Panc1 (cell line): ENCODE results near the gene STRN3.

ENCODE experiments used
- CTCF ChIP-seq: fragments of 450-650 bp; IDR thresholded peaks from 2 replicates; pipeline ENCODE4 v1.5.1; 2017; ENCODE audit warnings: mild to moderate bottlenecking
- POLR2AphosphoS5 ChIP-seq: IDR thresholded peaks from 2 replicates; pipeline ENCODE4 v1.6.1; 2012; ENCODE audit warnings: mild to moderate bottlenecking, low read depth, low read length, moderate library complexity

- no peak for TF ChIP-seq POLR2AphosphoS5
- TF ChIP-seq CTCF = no peak
These were observed 176.2 kb downstream of the STRN3 start for GRCh38 chr14:30849983-30850382.
